Osteocyte (in vitro differentiated cells): Measurements from ENCODE around the gene F10. TPM values are rescaled to one million over a fixed set of nuclear protein-coding genes. Genes with fewer than 3 reads are reported as not detected.

Experiments
- DNase-seq: peaks from one replicate; pipeline ENCODE4 v3.0.0; 2021; ENCODE audit warnings: mixed read lengths; ENCODE audit not compliant: unreplicated experiment; ENCODE audit errors: extremely low spot score
- H3K27ac Mint-ChIP-seq: one replicate; pipeline ENCODE4 v1.8.0; 2021; ENCODE audit warnings: mild to moderate bottlenecking, mixed read lengths; ENCODE audit not compliant: unreplicated experiment
- H3K27me3 Mint-ChIP-seq: one replicate; pipeline ENCODE4 v1.8.0; 2021; ENCODE audit warnings: mixed read lengths; ENCODE audit not compliant: unreplicated experiment
- H3K36me3 Mint-ChIP-seq: one replicate; pipeline ENCODE4 v1.8.0; 2021; ENCODE audit warnings: mixed read lengths; ENCODE audit not compliant: unreplicated experiment
- H3K4me1 Mint-ChIP-seq: one replicate; pipeline ENCODE4 v1.8.0; 2021; ENCODE audit warnings: mixed read lengths; ENCODE audit not compliant: unreplicated experiment
- H3K4me3 Mint-ChIP-seq: one replicate; pipeline ENCODE4 v1.8.0; 2021; ENCODE audit warnings: mild to moderate bottlenecking, moderate library complexity, mixed read lengths; ENCODE audit not compliant: unreplicated experiment
- H3K9me3 Mint-ChIP-seq: one replicate; pipeline ENCODE4 v1.8.0; 2021; ENCODE audit warnings: mixed read lengths; ENCODE audit not compliant: unreplicated experiment
- CTCF ChIP-seq: fragments of 200-600 bp; sonication (generic); IDR thresholded peaks from 2 replicates; pipeline ENCODE4 v1.5.0; 2021; ENCODE audit warnings: antibody characterized with exemption, mild to moderate bottlenecking, moderate library complexity
- long read RNA-seq: library from polyadenylated mRNA; unstranded; transcript quantifications from one replicate; pipeline ENCODE4 v2.0.0, GENCODE V29; 2021
- total RNA-seq: library from RNA; stranded (reverse); gene quantifications from 2 replicates; pipeline ENCODE4 v1.2.1, GENCODE V29; 2021

F10 gene
- 1.8 and 2.0 TPM in 2 replicates for total RNA-seq
- long read RNA-seq, transcript F10-202 (8 exons, 1,517 nt) = major isoform, 10 of 14 reads
- long read RNA-seq, partial matches to known transcripts = 0 of 14 reads
- long read RNA-seq, other reads (novel, unspliced or antisense) = 2 of 14 reads

- Mint-ChIP-seq H3K27me3 (peaks cover 5% of the 10 kb centered on the region), H3K27ac (peak within 1 kb of the TSS; percentile 41), H3K4me1 (peaks cover 13% of the 10 kb centered on the region), H3K9me3 (no peaks in the 10 kb centered on the region), H3K36me3 (no peaks in the 10 kb centered on the region), H3K4me3 (no peak within 1 kb of the TSS)
- TF ChIP-seq CTCF = no peak
- DNase-seq = peak; percentile 84
These were observed at the start of gene F10 for GRCh38 chr13:113122550-113123225. Gene F10 (plus strand): TSS chr13:113122799. CDS start chr13:113122856, 57 bp downstream.

- DNase-seq = no peak
- TF ChIP-seq CTCF = no peak
- no peaks in the 10 kb centered on the region for H3K4me1 Mint-ChIP-seq
- peaks cover 2% of the 10 kb centered on the region for H3K36me3 Mint-ChIP-seq
- no peak overlapping the region for H3K4me3 Mint-ChIP-seq
- peaks cover 15% of the 10 kb centered on the region for H3K9me3 Mint-ChIP-seq
- H3K27me3 Mint-ChIP-seq = peaks cover 26% of the 10 kb centered on the region
- H3K27ac Mint-ChIP-seq = no peak overlapping the region
These were observed 48.7 kb upstream of the F10 start for GRCh38 chr13:113073942-113074341.

GRCh38 chr13:113074401-113074800 lies 48.2 kb upstream of the F10 start:
- no peak overlapping the region for H3K4me3 Mint-ChIP-seq
- peaks cover 2% of the 10 kb centered on the region for H3K36me3 Mint-ChIP-seq
- H3K27me3 Mint-ChIP-seq = peaks cover 28% of the 10 kb centered on the region
- TF ChIP-seq CTCF = no peak
- no peak for DNase-seq
- no peak overlapping the region for H3K27ac Mint-ChIP-seq
- peaks cover 15% of the 10 kb centered on the region for H3K9me3 Mint-ChIP-seq
- H3K4me1 Mint-ChIP-seq = no peaks in the 10 kb centered on the region

GRCh38 chr13:113074876-113075275 lies 47.7 kb upstream of the F10 start:
- Mint-ChIP-seq H3K9me3 (peaks cover 15% of the 10 kb centered on the region), H3K36me3 (peaks cover 2% of the 10 kb centered on the region), H3K27ac (no peak overlapping the region), H3K4me1 (no peaks in the 10 kb centered on the region), H3K27me3 (peaks cover 30% of the 10 kb centered on the region), H3K4me3 (no peak overlapping the region)
- no peak for TF ChIP-seq CTCF
- no peak for DNase-seq

- H3K9me3 Mint-ChIP-seq = peaks cover 15% of the 10 kb centered on the region
- H3K27ac Mint-ChIP-seq = no peak overlapping the region
- H3K27me3 Mint-ChIP-seq = peaks cover 25% of the 10 kb centered on the region
- no peak for TF ChIP-seq CTCF
- no peaks in the 10 kb centered on the region for H3K4me1 Mint-ChIP-seq
- H3K4me3 Mint-ChIP-seq = no peak overlapping the region
- no peak for DNase-seq
- peaks cover 2% of the 10 kb centered on the region for H3K36me3 Mint-ChIP-seq
These were observed 46.9 kb upstream of the F10 start for GRCh38 chr13:113075711-113076110.
